Amygdala (tissue), 56 donors: ENCODE data around the gene EIF4G1.

Experiments used
- DNase-seq, 56 donors: peaks; one replicate each; lab custom pipeline; 2025; lab: John Stamatoyannopoulos, UW

Gene EIF4G1

DNA sequence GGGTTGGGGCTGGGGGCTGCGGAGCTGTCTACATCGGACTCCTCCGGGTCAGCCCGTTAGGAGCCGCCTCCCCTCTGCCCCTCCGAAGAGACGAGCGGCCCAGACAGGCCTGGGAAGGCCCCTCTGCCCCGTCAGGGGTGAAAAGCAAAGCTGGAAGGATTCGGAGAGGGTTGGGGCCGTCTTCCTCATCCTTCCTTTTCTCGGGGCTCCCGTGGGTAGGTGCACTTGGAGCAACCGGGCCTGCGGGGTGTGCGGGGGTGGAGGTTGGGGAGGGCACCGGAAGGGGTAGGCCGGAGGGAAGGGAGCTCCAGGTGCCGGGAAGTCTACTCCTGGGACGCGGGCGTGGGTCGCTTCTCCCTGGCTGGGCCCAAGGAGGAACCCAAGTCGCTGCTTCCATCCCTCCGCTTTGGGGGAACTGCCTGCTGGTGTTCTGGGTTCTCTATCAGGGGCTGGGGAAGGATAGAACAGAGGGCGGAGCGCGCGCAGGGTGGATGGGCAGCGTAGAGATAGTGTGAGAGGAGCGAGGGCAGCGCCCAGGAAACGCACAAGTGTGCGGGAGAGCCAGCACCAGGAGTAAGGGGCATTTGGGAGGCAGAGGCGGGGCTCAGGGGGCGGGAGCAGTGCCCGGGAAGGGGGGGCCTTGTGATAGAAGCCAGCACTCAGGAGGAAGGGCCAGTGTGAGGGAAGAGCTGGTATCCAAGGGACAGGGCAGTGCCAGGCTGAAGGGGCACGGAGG is 47.7 kb downstream of the EIF4G1 start:
- DNase-seq, result peak in 46 of 56 donors; percentile 46 to 90 (median 79)

DNA sequence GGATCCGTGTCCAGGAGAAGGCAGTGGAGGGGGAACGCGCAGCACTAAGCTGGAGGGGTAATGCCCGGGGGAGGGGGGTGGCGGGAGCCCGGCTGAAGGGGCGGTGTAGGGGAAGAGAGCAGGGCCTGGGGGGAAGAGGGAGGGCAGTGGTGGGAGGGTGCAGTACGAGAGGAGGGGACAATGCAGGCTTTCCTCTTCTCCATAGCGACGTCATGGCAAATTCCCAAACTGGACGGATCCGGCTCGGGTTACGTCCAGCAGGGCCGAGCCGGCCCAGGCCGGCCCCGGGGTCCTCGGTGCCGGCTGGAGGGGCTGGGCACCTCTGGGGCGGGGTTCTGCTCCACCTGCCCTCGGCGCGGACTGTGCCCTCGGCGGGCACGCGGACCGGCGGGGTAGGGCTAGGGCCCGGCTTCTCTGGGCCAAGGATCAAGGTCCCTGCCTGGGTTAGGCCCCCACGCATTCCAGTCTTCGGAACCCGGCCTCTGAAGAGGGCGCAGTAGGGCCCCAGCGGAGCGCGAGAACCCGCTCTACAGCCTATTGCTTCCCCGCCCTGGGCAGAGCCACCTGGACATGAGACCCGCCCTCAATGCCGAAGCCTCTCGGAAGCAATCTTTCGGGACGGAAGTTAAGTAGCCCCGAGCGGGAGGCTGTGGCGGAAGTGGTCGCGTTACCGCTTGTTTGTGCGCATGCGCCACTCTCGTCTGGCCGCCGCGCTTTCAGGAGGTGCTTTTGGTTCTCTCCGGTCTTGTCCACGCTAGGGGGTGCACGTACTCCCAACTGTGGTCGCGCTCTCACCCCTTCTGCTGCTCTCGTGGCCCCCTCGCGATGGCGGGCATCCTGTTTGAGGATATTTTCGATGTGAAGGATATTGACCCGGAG is 48.5 kb downstream of the EIF4G1 start:
- peak; percentile 57 to 96 (median 89) for DNase-seq

DNA sequence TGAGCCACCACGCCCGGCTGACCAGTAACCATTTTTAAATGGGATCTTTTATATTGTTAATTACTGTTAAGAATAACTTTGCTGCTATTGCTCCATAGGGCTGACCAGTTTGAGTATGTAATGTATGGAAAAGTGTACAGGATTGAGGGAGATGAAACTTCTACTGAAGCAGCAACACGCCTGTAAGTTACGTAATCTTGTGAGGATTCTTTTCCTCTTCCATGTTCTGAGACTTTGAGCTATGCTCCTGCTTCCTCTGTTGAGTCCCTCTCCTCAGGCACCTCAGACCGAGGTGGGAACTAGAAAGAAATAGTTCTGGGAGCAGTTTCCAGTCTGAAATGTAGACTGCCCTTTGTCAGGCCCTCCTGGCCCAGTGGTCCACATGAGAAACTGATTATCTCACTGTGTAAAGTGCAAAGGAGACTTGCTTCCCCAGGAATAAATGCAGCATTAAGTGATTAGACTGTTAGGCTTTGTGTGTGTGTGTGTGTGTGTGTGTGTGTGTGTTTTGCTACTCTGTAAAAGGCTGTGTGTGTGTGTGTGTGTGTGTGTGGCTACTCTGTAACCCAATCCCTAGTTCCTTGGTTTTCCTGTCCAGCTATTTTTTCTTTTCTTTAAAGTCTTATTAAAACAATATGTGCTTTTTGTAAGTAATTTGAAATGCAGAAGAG is 52.3 kb downstream of the EIF4G1 start:
- no peak for DNase-seq

DNA sequence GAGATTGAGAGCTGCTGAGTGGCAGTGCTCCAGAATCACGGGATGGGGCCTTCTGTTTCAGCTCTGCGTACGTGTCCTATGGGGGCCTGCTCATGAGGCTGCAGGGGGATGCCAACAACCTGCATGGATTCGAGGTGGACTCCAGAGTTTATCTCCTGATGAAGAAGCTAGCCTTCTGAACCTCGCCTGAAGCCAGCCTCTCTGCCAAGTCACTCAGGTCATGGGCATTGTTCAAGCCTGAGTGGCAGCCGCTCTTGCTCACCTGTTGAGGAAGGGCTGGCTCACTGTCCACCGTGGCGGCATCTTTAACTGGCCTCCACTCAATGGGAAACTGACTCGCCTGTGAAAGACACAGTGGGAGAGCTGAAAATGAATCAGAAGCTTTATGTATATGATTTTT is 53.7 kb downstream of the EIF4G1 start:
- no peak for DNase-seq

DNA sequence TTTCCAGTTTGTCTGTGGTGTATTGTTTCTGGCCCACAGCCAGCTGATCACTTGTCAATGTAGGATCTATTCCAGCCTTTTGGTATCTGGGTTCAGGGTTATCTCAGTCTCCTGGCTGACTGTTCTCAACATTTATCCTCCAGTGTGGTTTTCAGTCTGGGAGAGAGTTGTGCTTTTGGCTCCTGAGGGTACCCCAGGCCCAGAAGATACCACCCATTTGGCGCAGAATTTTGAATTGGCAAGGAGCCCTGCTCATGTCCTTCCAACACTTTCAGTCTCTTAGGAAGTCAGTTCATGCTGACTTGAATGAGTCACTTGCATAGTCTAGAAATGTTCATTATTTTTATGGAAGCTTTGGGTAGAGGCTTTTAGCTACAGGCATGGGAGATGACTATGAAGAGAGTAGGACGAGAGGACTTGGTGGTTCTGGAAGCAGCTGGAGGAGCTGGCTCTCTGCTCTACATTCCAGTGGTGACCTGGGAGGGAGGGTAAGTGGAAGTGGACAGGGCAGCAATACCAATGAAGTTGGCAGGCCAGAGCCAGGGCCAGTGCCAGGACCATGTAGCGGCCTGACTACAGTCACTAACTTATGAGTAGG is 54.3 kb downstream of the EIF4G1 start:
- peak in 27 of 56 donors; percentile 16 to 75 (median 38) for DNase-seq

DNA sequence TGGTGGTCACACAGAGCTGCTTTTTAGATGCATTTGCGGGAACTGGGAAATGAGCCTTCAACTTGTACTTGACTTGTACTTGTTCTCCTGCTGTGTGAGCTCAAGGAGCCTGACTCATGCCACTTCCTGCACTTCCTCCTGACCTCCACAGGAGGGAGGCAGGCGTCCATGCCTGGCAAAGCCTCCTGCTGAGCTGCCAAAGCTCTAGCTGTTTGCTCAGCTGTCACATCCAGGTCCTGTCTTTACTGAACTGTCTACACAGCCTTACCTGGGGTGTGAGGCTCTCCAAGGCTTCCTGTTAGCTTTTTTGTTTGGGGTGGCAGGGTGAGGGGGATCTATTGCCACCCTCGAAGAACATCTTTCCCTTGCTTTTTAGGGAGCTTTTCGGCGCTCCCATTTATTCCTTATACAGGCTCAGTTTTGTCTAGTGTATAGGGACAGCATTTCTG is 57.2 kb downstream of the EIF4G1 start:
- DNase-seq, result peak in 52 of 56 donors; percentile 17 to 85 (median 54)

DNA sequence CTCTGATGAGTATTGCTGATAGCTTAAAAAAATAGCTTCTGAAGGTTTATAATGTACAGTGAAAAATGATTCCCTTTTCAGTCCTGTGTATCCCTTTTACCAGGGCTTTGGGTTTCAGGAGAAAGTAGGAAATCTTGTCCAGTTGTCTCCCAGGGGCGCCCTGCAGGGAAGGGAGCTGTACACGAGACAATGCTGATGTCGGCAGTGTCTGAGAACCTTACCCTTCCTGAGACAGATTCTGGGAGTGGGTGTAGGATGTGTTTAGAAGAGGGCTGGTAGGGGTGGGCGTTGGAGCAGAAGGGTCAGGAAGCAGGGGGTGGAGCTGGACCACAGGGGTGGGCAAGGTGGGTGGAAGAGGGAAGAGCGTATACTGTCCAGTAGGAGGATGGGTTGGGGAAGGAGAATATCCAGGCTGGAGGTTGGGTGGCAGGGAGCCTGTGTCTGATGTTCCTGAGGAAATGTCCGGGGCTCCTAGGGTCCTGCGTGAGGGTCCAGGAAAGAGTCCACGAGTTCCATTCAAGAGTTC is 58.0 kb downstream of the EIF4G1 start:
- no peak for DNase-seq

DNA sequence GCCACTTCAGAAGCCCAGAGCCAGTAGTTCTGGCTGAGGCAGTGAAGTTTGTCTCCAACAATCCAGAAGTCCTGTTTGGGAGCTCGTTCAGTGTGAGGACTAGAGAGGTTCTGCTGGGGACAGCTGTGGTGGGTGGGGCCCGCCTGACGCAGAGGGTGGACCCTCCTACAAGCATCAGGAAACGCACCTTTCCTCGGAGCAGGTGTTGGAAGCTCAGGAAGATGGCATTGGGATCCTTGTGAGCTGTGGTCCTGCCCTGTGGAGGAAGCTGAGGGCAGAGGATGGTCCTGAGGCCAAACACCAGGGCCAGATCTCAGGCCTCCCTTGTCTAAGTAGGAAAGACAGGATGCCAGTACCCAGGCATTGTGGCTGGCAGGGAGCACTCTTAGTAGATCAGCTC is 58.5 kb downstream of the EIF4G1 start:
- no peak for DNase-seq

DNA sequence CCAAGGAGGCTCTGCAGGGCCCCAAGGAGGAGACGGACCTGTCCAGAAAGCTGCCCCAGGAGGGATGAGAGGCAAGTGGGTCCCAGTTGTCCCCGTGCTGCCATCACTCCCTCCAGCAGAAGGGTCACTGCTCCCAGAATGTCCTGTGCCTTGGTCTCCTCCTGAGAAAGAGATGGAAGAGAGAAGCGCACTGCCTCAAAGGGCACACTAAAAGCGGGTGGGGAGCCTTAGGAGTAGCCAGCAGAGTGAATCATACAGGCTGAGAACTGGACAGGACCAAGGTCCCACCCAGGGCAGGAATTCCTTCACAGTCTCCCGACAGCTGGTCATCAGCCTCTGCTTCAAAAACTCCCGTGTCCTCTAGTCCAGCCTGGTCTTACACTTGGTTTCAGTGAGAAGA is 59.0 kb downstream of the EIF4G1 start:
- no peak for DNase-seq

DNA sequence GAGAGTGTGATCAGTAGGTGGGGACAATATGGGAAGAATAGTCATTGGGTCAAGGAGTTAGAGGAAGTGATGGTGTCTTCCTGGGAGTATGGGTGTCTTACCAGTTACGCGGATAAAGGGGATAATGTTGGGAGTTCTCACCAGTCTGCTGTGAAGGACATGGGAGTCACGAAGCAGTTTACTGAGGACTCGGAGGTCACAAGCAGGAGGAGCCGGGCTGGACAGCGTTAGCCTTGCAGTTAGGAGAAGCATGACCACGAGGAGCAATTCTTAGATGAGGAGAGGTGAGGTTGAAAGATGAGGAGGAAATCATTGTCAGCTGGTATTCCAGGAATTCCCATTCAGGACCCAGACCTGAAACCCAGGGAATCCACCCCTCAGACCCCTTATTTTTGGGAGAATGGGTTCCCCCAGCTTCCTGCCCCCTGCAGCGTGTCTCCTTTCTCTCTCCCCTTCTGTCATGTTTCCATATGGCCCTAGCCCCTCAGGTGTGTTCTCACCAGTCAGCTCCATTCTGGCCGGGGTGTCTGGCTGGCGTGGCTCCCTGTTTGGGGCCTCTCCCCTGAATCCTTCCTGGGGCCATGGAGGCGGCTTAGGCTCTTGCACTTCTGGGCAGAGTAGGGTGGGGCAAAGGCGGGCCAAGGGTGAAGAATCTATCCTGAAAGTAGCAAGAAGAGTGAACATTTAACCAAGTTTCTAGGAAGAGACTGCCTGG is 61.5 kb downstream of the EIF4G1 start:
- DNase-seq, result no peak

DNA sequence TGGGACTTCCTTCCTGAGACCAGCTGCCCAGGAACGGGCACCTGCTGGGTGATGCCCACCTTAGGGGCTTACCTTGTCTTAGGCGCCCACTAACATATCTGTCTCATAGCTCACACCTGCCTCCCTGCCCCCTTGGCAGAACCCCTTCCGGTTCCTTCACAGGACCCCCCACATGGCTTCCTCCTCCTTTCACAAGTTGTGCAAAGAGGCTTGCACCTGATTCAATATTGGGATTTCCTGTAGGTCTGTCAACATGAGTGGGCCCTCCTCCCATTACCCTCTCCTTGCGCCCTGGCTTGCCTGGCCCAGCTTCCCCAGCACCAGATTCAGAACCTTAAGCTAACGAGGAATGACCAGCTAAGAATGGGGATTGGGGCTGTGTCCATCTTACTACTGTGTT is 63.0 kb downstream of the EIF4G1 start:
- no peak for DNase-seq

DNA sequence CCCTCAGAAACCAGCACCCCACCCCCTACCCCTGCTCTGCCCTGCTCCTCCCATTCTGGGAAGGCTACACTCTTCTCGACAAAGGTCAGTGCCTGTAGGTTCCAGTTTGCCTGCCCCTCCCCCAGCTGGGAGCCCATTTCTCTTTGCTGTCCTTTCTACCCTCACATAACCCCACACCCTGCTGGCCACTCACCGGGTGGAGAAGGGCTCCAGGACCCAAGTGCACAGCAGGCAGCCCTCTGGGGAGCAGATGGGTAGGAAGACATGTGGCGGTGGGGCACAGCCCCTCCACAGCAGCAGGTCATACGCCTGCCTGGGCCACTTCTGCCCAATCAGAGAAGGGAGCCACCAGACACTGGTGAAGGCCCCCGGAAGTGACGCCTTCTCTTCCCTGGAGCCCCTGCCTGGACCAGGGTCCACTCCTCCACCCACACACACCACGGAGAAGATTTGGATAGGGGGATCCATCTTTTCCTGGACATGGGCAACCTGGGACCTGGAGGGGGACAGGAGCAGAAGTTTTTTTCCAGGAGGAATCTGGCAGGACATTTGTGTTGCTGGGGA is 63.6 kb downstream of the EIF4G1 start, which contains the start of gene THPO:
Gene THPO (minus strand): TSS at position 326 of the 564 bp plus-strand sequence. CDS start 1,948 bp downstream, outside the sequence.
- peak in 4 of 56 donors; percentile 11 to 27 (median 16) for DNase-seq

DNA sequence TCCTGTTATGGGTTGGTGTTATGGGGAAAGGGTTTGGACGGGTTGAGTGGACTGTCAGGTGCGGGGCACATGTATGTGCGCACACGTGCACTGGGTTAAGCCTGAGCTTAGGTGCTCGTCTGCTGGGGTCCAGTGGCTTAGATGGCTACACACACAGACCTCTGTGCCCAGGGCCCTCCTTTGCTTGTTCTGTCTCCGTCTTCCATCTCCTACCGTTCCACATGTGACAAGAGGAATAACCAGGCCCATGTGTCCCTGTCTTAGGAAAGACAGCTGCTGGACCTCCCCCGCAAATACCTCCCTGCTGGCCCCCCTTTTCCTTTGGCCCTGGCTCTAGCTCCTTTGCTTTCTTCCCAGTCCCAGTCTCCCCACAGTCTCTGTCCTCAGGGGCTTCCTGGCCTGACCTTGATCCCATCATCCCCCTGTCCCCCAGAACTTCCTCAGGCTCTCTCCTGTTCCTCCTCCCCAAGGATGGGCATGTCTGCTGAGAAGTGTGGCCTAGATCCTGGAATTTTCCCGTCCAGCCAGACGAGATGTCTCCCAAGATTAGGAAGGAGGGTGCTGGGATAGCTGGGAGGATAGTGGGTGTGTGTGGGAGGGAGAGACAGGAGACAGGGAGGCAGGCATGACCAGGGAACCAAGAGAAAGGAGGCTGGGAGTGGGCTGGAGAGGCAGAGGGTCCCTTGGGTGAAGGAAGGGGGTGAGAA is 64.4 kb downstream of the EIF4G1 start:
- no peak for DNase-seq

DNA sequence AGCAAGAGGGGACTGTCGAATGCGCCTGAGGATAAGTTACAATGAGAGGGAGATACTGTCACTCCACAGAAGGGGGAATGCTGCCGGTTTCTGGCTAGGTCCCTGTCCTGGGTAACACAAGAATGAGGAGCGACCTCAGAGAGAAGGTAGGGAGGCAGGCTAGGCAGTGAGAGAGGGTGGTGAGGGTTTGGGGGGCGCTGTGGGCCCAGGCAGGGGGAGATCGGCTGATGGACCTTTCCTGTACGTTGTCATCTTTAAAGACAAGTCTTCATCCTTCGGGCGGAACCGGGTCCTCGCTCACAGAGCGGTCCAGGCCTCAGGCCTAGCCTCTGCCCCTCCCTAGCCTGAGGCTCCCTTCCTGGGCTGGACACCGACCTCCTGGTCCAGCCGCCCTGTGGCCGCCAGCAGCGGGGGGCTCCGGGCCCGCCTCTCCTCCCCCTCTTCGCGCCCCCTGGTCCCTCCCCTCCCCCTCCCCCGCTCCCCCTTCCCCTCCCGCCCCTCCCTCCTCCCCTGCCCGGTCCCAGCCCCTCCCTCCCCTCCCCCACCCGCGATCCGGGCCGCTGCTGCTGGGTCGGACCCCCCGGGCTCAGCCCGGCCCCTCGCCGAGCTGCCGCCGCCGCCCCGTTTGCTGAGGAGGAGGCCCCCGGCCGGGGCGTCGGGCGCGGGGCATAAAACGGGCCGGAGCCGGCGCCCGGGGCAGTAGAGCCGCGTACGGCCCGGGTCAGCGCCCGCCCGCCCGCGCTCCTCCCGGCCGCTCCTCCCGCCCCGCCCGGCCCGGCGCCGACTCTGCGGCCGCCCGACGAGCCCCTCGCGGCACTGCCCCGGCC is 65.2 kb downstream of the EIF4G1 start, which contains the start of gene CHRD:
Gene CHRD (plus strand): TSS at position 697 of the 827 bp plus-strand sequence. CDS start 265 bp downstream, outside the sequence.
- DNase-seq, result peak in 2 of 56 donors; percentile 23 to 34

DNA sequence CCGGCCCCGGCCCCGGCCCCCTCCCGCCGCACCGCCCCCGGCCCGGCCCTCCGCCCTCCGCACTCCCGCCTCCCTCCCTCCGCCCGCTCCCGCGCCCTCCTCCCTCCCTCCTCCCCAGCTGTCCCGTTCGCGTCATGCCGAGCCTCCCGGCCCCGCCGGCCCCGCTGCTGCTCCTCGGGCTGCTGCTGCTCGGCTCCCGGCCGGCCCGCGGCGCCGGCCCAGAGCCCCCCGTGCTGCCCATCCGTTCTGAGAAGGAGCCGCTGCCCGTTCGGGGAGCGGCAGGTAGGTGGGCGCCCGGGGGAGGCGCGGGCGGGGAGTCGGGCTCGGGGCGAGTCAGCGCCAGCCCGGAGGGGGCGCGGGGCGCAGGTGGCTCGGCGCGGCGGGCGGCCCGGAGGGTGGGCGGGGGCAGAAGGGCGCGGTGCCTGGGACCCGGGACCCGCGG is 65.8 kb downstream of the EIF4G1 start:
- peak in 28 of 56 donors; percentile 10 to 67 (median 32) for DNase-seq

DNA sequence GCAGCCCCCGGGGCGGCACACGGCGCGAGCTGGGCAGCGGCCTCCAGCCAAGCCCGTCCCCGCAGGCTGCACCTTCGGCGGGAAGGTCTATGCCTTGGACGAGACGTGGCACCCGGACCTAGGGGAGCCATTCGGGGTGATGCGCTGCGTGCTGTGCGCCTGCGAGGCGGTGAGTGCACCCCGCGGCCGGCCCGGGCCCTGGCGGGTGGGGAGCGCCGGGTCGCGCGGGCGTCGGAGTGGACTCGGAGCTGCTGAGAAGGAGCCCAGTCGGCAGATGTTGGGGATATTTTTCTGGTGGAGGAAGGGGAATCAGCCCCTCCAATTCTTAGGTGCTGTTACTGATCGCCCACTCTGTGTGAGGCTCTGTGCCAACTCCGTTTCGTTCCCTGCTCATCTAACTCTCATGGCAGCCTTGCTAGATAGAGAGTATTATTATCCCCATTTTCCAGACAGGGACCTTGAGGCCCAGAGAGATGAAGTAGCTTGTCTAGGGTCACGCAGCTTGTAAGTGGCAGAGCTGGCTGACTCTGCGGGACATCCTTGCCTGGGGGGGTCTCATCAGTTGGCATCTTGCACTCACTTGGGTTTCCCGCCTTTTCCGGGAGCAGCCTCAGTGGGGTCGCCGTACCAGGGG is 66.3 kb downstream of the EIF4G1 start:
- DNase-seq, result peak in 5 of 56 donors; percentile 12 to 35 (median 13)
